Measurements from ENCODE around the gene SUCLG2. TPM values are rescaled to one million over a fixed set of nuclear protein-coding genes. Genes with fewer than 3 reads are reported as not detected.

SUCLG2 gene
- total and polyA plus RNA-seq, 10 of the 15 experiments (the other 5 are each of a cell fraction or from before 2014, with no cell fraction given): 17.8 to 50.9 (median 37.2) TPM

DNA sequence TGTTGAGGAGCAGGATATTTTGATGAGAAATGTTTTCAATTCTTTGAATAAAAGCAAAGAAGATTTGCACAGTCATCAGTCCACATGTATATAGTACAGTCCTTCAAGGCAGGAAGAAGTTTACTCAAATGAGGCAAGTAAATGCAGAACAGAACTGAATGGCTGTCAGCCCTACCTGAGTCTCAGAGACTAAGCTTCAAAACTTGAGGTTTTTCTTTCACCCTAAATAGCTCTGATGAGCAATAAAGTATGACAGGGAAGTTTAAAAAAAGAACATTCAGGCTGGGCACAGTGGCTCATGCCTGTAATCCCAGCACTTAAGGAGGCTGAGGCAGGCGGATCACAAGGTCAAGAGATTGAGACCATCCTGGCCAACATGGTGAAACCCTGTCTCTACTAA, 232.5 kb downstream of the SUCLG2 start:
- H4K20me1 ChIP-seq (ENCODE audit: control insufficient read depth, insufficient read depth): no peaks in the 10 kb centered on the region
- H3K27ac ChIP-seq (ENCODE audit: control insufficient read depth, insufficient read depth): no peak overlapping the region
- ATAC-seq (no peak), FAIRE-seq (no peak), DNase-seq (ENCODE audit: low read depth, low spot score) (no peak)
- H2AFZ ChIP-seq (ENCODE audit: control insufficient read depth, low read depth, low read length): no peak overlapping the region
- in situ Hi-C loops (cut with MboI): no loop called here
- intact Hi-C loops (cut with micrococcal nuclease; ENCODE audit: unreplicated experiment): no loop called here
- WGBS (ENCODE audit: insufficient coverage, insufficient replicate concordance, low lambda C conversion rate, missing lambda C conversion rate): 76% methylated on average over 1 of the region's 1 CpG
- no peaks in the 10 kb centered on the region for H3K79me2 ChIP-seq (ENCODE audit: control insufficient read depth, insufficient read depth, low read length)
- BruUV-seq (replicated peaks): no TSS peak
- no peak overlapping the region for H3K4me2 ChIP-seq (ENCODE audit: control insufficient read depth, insufficient read depth)
- H3K27me3 ChIP-seq (replicated peaks in 1 of 2; ENCODE audit: control insufficient read depth in 2 of 2, insufficient read depth in 2 of 2, low read length in 1 of 2): no peaks in the 10 kb centered on the region
- ChIA-PET RAD21 (ENCODE audit: unreplicated experiment) (no interaction called here), POLR2A (no interaction called here), CTCF (no interaction called here), SMC1A (ENCODE audit: uncharacterized antibody, unreplicated experiment) (interaction anchor here (1.5 kb wide), 1 partner anchor 20 kb away, joined by 5 read pairs; no protein-coding TSS in a partner anchor)
- H3K36me3 ChIP-seq (ENCODE audit: control insufficient read depth in 2 of 2, insufficient read depth in 2 of 2, low read length in 1 of 2): no peaks in the 10 kb centered on the region
- no peak overlapping the region for H3K9ac ChIP-seq (ENCODE audit: control insufficient read depth, insufficient read depth, low read length)
- no peaks in the 10 kb centered on the region for H3K4me1 ChIP-seq (ENCODE audit: control insufficient read depth, insufficient read depth, low read length)
- peaks cover 2% of the 10 kb centered on the region; the same call in 2 of the 3 replicates for H3K9me3 ChIP-seq (replicated peaks; ENCODE audit: control insufficient read depth, insufficient read depth, low read length)
- 0 out of 2 replicates have a peak, but pooled peaks have one; percentile 13 for TF ChIP-seq RUNX3 (IDR thresholded peaks at IDR 0.05; ENCODE audit: low read length)
- TF ChIP-seq, protein P1, sequence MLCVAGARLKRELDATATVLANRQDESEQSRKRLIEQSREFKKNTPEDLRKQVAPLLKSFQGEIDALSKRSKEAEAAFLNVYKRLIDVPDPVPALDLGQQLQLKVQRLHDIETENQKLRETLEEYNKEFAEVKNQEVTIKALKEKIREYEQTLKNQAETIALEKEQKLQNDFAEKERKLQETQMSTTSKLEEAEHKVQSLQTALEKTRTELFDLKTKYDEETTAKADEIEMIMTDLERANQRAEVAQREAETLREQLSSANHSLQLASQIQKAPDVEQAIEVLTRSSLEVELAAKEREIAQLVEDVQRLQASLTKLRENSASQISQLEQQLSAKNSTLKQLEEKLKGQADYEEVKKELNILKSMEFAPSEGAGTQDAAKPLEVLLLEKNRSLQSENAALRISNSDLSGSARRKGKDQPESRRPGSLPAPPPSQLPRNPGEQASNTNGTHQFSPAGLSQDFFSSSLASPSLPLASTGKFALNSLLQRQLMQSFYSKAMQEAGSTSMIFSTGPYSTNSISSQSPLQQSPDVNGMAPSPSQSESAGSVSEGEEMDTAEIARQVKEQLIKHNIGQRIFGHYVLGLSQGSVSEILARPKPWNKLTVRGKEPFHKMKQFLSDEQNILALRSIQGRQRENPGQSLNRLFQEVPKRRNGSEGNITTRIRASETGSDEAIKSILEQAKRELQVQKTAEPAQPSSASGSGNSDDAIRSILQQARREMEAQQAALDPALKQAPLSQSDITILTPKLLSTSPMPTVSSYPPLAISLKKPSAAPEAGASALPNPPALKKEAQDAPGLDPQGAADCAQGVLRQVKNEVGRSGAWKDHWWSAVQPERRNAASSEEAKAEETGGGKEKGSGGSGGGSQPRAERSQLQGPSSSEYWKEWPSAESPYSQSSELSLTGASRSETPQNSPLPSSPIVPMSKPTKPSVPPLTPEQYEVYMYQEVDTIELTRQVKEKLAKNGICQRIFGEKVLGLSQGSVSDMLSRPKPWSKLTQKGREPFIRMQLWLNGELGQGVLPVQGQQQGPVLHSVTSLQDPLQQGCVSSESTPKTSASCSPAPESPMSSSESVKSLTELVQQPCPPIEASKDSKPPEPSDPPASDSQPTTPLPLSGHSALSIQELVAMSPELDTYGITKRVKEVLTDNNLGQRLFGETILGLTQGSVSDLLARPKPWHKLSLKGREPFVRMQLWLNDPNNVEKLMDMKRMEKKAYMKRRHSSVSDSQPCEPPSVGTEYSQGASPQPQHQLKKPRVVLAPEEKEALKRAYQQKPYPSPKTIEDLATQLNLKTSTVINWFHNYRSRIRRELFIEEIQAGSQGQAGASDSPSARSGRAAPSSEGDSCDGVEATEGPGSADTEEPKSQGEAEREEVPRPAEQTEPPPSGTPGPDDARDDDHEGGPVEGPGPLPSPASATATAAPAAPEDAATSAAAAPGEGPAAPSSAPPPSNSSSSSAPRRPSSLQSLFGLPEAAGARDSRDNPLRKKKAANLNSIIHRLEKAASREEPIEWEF (IDR thresholded peaks at IDR 0.05; ENCODE audit: insufficient replicate concordance, low read depth, low read length): no peak
- H3K4me3 ChIP-seq: no peak overlapping the region

- no peak for ATAC-seq
- no TSS peak for BruUV-seq (replicated peaks)
- no peak for TF ChIP-seq JUND (IDR thresholded peaks at IDR 0.05; ENCODE audit: low read depth, low read length)
- no peak for TF ChIP-seq CEBPB (IDR thresholded peaks at IDR 0.05; ENCODE audit: borderline replicate concordance in 1 of 2, low read depth in 2 of 2, low read length in 2 of 2)
- TF ChIP-seq BACH1 (IDR thresholded peaks at IDR 0.05; ENCODE audit: borderline replicate concordance): no peak
- TF ChIP-seq BMI1 (IDR thresholded peaks at IDR 0.05; ENCODE audit: borderline replicate concordance): no peak
- no peak for TF ChIP-seq KDM1A (IDR thresholded peaks at IDR 0.05; ENCODE audit: borderline replicate concordance)
- no peak for TF ChIP-seq EP300 (IDR thresholded peaks at IDR 0.05; ENCODE audit: borderline replicate concordance in 1 of 2, control insufficient read depth in 1 of 2, low read depth in 2 of 2, low read length in 2 of 2)
- no peak for TF ChIP-seq RELA (IDR thresholded peaks at IDR 0.05; ENCODE audit: borderline replicate concordance, partially characterized antibody)
- no peak for TF ChIP-seq GABPA (IDR thresholded peaks at IDR 0.05; ENCODE audit: low read depth)
- no peak for TF ChIP-seq CHD2 (IDR thresholded peaks at IDR 0.05; ENCODE audit: borderline replicate concordance, low read depth, low read length)
Measured at GRCh38 chr3:67419779-67420178, 234.6 kb downstream of the SUCLG2 start.

More at GRCh38 chr3:67419779-67420178, 234.6 kb downstream of the SUCLG2 start:
- FAIRE-seq (no peak), DNase-seq (ENCODE audit: low read depth, low spot score) (no peak)
- POLR2A ChIA-PET: no interaction called here
- Histone ChIP-seq H3K27ac (ENCODE audit: control insufficient read depth, insufficient read depth) (no peak overlapping the region), H3K4me3 (no peak overlapping the region), H3K27me3 (replicated peaks in 1 of 2; ENCODE audit: control insufficient read depth in 2 of 2, insufficient read depth in 2 of 2, low read length in 1 of 2) (no peaks in the 10 kb centered on the region), H3K36me3 (ENCODE audit: control insufficient read depth in 2 of 2, insufficient read depth in 2 of 2, low read length in 1 of 2) (no peaks in the 10 kb centered on the region), H2AFZ (ENCODE audit: control insufficient read depth, low read depth, low read length) (no peak overlapping the region), H3K9me3 (replicated peaks; ENCODE audit: control insufficient read depth, insufficient read depth, low read length) (peaks cover 2% of the 10 kb centered on the region; the same call in 2 of the 3 replicates), H3K4me2 (ENCODE audit: control insufficient read depth, insufficient read depth) (no peak overlapping the region), H4K20me1 (ENCODE audit: control insufficient read depth, insufficient read depth) (no peaks in the 10 kb centered on the region), H3K9ac (ENCODE audit: control insufficient read depth, insufficient read depth, low read length) (no peak overlapping the region), H3K79me2 (ENCODE audit: control insufficient read depth, insufficient read depth, low read length) (no peaks in the 10 kb centered on the region), H3K4me1 (ENCODE audit: control insufficient read depth, insufficient read depth, low read length) (no peaks in the 10 kb centered on the region)
- RAD21 ChIA-PET (ENCODE audit: unreplicated experiment): no interaction called here
- CTCF ChIA-PET: no interaction called here
- intact Hi-C loops (cut with micrococcal nuclease; ENCODE audit: unreplicated experiment): no loop called here
- in situ Hi-C loops (cut with MboI): no loop called here
- SMC1A ChIA-PET (ENCODE audit: uncharacterized antibody, unreplicated experiment): no interaction called here
